ENCODE data around the gene RBM20.

RBM20 gene

DNA sequence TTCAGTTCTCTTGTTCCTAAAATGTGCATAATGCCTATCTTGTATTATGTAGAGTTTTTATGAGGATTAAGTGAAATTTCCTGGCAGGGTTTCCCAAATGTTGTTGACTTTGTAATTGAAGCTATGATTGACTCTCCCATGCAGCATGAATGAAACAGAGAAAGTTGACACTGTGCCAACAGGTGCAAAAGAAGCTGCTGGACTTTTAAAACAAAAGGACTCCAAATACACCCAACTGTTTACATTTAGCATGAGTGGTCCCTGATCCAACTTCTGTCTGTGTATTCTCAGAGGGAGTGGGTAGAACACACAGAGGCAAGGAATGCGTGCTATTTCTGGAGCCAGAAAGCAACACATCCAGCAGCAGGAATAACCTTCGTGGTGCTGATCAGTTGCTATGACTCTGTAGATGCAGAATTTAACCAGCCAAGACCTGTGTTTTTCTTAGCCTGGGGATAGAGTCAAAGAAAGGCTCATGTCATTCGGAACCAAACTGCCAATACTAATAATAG, 14.4 kb upstream of the RBM20 start:
- no peaks in the 10 kb centered on the region for H3K9me3 Mint-ChIP-seq
- peaks cover 22% of the 10 kb centered on the region for H3K4me1 Mint-ChIP-seq
- peaks cover 3% of the 10 kb centered on the region for H3K27me3 Mint-ChIP-seq (ENCODE audit: low read depth)
- peak overlapping the region; percentile 2 to 45 (median 12) for H3K27ac Mint-ChIP-seq
- H3K4me3 Mint-ChIP-seq, result no peak overlapping the region
- H3K36me3 Mint-ChIP-seq (ENCODE audit: low read depth), result no peaks in the 10 kb centered on the region
- TF ChIP-seq, protein P1, sequence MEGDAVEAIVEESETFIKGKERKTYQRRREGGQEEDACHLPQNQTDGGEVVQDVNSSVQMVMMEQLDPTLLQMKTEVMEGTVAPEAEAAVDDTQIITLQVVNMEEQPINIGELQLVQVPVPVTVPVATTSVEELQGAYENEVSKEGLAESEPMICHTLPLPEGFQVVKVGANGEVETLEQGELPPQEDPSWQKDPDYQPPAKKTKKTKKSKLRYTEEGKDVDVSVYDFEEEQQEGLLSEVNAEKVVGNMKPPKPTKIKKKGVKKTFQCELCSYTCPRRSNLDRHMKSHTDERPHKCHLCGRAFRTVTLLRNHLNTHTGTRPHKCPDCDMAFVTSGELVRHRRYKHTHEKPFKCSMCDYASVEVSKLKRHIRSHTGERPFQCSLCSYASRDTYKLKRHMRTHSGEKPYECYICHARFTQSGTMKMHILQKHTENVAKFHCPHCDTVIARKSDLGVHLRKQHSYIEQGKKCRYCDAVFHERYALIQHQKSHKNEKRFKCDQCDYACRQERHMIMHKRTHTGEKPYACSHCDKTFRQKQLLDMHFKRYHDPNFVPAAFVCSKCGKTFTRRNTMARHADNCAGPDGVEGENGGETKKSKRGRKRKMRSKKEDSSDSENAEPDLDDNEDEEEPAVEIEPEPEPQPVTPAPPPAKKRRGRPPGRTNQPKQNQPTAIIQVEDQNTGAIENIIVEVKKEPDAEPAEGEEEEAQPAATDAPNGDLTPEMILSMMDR (IDR thresholded peaks at IDR 0.05; ENCODE audit: unreplicated experiment in 3 of 3), result no peak

DNA sequence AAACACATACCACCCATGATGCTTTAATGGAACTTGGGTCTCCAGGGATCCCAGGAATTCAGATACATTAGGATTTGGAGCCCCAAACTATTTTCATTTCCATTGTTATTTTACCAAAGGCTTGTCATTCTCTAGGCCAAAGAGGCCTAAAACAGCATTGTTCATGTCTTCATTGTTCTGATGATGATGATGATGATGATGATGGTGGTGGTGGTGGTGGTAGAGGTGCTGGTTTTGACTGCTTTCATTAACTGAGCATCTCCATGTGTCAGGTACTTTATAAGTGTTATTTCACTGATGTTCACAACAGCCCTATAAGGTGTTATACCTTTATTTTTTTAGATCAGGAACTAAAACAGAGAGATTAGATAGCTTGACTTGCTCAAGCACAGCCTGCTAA, 12.2 kb upstream of the RBM20 start:
- Mint-ChIP-seq H3K27ac (no peak overlapping the region), H3K4me3 (no peak overlapping the region), H3K4me1 (peaks cover 33% of the 10 kb centered on the region), H3K9me3 (no peaks in the 10 kb centered on the region), H3K36me3 (ENCODE audit: low read depth) (no peaks in the 10 kb centered on the region), H3K27me3 (ENCODE audit: low read depth) (peaks cover 1% of the 10 kb centered on the region)
- TF ChIP-seq, protein P1 (IDR thresholded peaks at IDR 0.05; ENCODE audit: unreplicated experiment in 3 of 3), result no peak

GRCh38 chr10:110632591-110633215, 11.4 kb upstream of the RBM20 start:
- Mint-ChIP-seq H3K36me3 (ENCODE audit: low read depth) (no peaks in the 10 kb centered on the region), H3K4me3 (no peak overlapping the region), H3K4me1 (peaks cover 39% of the 10 kb centered on the region), H3K27ac (no peak overlapping the region), H3K9me3 (no peaks in the 10 kb centered on the region), H3K27me3 (ENCODE audit: low read depth) (peaks cover 9% of the 10 kb centered on the region)
- TF ChIP-seq, protein P1 (IDR thresholded peaks at IDR 0.05; ENCODE audit: unreplicated experiment in 3 of 3), result no peak

DNA sequence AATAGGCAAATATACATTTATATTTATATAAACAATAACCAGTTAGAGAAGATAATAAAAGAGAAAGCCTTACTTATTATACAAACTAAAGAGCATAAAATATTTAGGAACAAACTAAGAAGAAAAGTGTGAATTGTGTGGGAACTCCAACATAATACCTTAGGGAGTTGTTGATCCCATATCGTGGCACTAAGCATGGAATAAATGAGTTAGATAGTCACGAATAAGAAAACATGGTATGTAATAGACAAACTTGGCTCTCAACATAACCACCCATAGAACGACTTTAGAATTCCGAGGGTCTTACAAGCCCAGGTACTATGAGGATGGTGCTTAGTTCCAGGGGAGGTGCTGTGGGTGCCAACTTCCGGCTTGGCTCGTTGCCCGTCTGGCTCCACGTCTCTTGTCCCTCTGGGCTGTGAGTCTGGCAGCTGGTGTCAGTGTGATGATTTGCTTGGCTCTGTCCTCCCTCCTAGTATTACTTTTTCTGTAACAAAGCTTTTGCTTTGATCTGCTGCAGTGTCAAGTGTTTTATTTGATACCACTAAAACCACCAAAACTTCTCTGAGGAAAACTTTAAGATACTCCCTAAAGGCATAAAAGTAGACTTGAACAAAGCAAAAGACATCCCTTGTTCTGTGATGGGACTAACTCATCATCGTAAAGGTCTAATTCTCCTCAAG, 9.5 kb upstream of the RBM20 start:
- Mint-ChIP-seq H3K4me3 (no peak overlapping the region), H3K36me3 (ENCODE audit: low read depth) (no peaks in the 10 kb centered on the region), H3K27me3 (ENCODE audit: low read depth) (peaks cover 13% of the 10 kb centered on the region), H3K9me3 (no peaks in the 10 kb centered on the region), H3K27ac (peak overlapping the region in 2 of 3 experiments; percentile 9 to 46), H3K4me1 (peaks cover 32% of the 10 kb centered on the region)
- TF ChIP-seq, protein P1 (IDR thresholded peaks at IDR 0.05; ENCODE audit: unreplicated experiment in 3 of 3), result no peak

DNA sequence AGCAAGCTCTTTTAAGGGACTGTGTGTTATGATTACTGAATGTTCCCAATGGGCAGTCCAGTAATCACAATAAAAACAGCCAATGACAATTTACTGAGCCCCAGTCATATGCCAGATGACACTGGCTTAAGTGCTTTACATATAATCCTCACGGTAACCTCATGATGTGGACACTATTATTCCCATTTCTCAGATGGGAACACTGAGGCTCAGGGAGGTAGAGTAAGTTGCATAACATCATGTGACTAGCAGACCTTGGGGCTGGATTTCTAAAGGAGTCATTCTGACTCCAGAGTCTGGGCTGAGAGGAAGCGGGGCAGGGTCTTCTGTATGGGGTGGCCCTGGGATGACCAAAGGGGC, 7.6 kb upstream of the RBM20 start:
- peaks cover 27% of the 10 kb centered on the region for H3K27me3 Mint-ChIP-seq (ENCODE audit: low read depth)
- no peak overlapping the region for H3K4me3 Mint-ChIP-seq
- peaks cover 35% of the 10 kb centered on the region for H3K4me1 Mint-ChIP-seq
- no peaks in the 10 kb centered on the region for H3K36me3 Mint-ChIP-seq (ENCODE audit: low read depth)
- no peaks in the 10 kb centered on the region for H3K9me3 Mint-ChIP-seq
- no peak overlapping the region for H3K27ac Mint-ChIP-seq
- TF ChIP-seq, protein P1 (IDR thresholded peaks at IDR 0.05; ENCODE audit: unreplicated experiment in 3 of 3), result no peak
